Left lung (tissue), 10 donors: ENCODE measurements around the gene SUSD3. TPM values are rescaled to one million over a fixed set of nuclear protein-coding genes. Genes with fewer than 3 reads are reported as not detected.

Experiments used
- ATAC-seq: fragments of 200-7000 bp; cut with Tn5 transposase; one replicate; pipeline ENCODE4 v1.9.1; 2020; ENCODE audit warnings: moderate library complexity
- DNase-seq, 4 donors: peaks; one replicate each; pipeline ENCODE4 v3.0.0-alpha.2; 2013 to 2020
- H3K27ac ChIP-seq, 2 donors: fragments of 200-600 bp; sonication (generic) in 1 of 2; one replicate each; pipeline versions ENCODE4 v1.5.0 to v1.8.0; 2020 to 2021
- H3K27me3 ChIP-seq, 2 donors: fragments of 200-600 bp; sonication (generic) in 1 of 2; one replicate each; pipeline versions ENCODE4 v1.5.0 to v1.8.0; 2020 to 2021
- H3K36me3 ChIP-seq, 2 donors: fragments of 200-600 bp; sonication (generic) in 1 of 2; one replicate each; pipeline versions ENCODE4 v1.5.0 to v1.8.0; 2020 to 2021
- H3K4me1 ChIP-seq, 2 donors: fragments of 200-600 bp; one replicate each; pipeline ENCODE4 v1.8.0; 2021
- H3K4me3 ChIP-seq, 2 donors: fragments of 200-600 bp; sonication (generic) in 1 of 2; one replicate each; pipeline versions ENCODE4 v1.5.0 to v1.8.0; 2020 to 2021; ENCODE audit warnings: mild to moderate bottlenecking in 1 of 2
- H3K9me3 ChIP-seq, 2 donors: fragments of 200-600 bp; sonication (generic) in 1 of 2; one replicate each; pipeline versions ENCODE4 v1.5.0 to v1.8.0; 2020 to 2021
- intact Hi-C, 2 donors: fragments of 100-400 bp; cut with DNase I; formaldehyde crosslinking; loops; one replicate each; pipeline versions ENCODE4 v1.11.2 to v1.14.2; 2022
- polyA plus RNA-seq, 6 donors: library from polyadenylated mRNA; unstranded; fragments of 120-200 nt; gene quantifications; one replicate each; pipeline ENCODE4 v1.2.1, GENCODE V29; 2013; ENCODE audit not compliant: insufficient read length in 6 of 6
- total RNA-seq, 2 donors: library from RNA; stranded (reverse); fragmentation: NEBNext Ultra II Directional; extraction: Animal tissue kit (Norgen Biotek cat#: 25700); gene quantifications; one replicate each; pipeline ENCODE4 v1.2.1, GENCODE V29; 2021
- TF ChIP-seq, protein P1 (sequence below), 2 donors: fragments of 200-600 bp; sonication (generic) in 1 of 2; IDR thresholded peaks; one replicate each; pipeline versions ENCODE4 v1.5.0 to v1.8.0; 2021; ENCODE audit warnings: antibody characterized with exemption in 2 of 2
- donor health status: DM: no; HTN: yes; CAD: no.
- donor health status: DM: no; HTN: no; CAD: no.

Gene SUSD3
- total and polyA plus RNA-seq, 8 donors, result 2.6 to 12.1 (median 5.3) TPM

DNA sequence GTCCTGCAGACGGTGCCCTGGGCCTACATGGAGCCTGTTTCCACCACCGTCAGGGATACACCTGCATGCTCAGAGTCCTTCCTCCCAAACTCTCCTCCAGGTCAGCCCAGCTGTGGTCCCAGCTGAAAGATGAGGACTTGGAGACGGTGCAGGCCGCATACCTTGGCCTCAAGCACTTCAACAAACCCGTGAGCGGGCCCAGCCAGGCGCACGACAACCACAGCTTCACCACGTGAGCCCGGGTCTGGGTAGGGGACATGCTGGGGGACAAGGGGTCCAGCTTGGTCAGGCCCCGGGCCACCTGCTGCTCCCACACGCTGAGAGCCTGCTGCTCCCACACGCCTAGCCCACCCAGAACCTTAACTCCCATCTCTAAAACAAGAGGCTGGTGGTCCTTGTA, 20.9 kb downstream of the SUSD3 start:
- H3K27ac ChIP-seq, result no peak overlapping the region
- H3K36me3 ChIP-seq, result peaks cover 0 to 20% of the 10 kb centered on the region in 2 donors
- H3K9me3 ChIP-seq, result no peaks in the 10 kb centered on the region
- peaks cover 12 to 15% of the 10 kb centered on the region in 2 donors for H3K4me1 ChIP-seq
- DNase-seq (peak in 1 of 4 donors; percentile 10), ATAC-seq (no peak)
- no peak overlapping the region for H3K4me3 ChIP-seq
- TF ChIP-seq, protein P1, sequence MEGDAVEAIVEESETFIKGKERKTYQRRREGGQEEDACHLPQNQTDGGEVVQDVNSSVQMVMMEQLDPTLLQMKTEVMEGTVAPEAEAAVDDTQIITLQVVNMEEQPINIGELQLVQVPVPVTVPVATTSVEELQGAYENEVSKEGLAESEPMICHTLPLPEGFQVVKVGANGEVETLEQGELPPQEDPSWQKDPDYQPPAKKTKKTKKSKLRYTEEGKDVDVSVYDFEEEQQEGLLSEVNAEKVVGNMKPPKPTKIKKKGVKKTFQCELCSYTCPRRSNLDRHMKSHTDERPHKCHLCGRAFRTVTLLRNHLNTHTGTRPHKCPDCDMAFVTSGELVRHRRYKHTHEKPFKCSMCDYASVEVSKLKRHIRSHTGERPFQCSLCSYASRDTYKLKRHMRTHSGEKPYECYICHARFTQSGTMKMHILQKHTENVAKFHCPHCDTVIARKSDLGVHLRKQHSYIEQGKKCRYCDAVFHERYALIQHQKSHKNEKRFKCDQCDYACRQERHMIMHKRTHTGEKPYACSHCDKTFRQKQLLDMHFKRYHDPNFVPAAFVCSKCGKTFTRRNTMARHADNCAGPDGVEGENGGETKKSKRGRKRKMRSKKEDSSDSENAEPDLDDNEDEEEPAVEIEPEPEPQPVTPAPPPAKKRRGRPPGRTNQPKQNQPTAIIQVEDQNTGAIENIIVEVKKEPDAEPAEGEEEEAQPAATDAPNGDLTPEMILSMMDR (IDR thresholded peaks at IDR 0.05), result no peak
- H3K27me3 ChIP-seq, result no peaks in the 10 kb centered on the region
- intact Hi-C loops, result no loop called here

GRCh38 chr9:93080406-93080805, 21.9 kb downstream of the SUSD3 start:
- H3K36me3 ChIP-seq, result peaks cover 0 to 25% of the 10 kb centered on the region in 2 donors
- H3K27ac ChIP-seq, result no peak overlapping the region
- DNase-seq (peak in 2 of 4 donors; percentile 25 to 60), ATAC-seq (no peak)
- intact Hi-C loops, result no loop called here
- H3K4me3 ChIP-seq, result no peak overlapping the region
- TF ChIP-seq, protein P1 (IDR thresholded peaks at IDR 0.05), result no peak
- H3K4me1 ChIP-seq, result peaks cover 12 to 15% of the 10 kb centered on the region in 2 donors
- no peaks in the 10 kb centered on the region for H3K27me3 ChIP-seq
- H3K9me3 ChIP-seq, result no peaks in the 10 kb centered on the region

DNA sequence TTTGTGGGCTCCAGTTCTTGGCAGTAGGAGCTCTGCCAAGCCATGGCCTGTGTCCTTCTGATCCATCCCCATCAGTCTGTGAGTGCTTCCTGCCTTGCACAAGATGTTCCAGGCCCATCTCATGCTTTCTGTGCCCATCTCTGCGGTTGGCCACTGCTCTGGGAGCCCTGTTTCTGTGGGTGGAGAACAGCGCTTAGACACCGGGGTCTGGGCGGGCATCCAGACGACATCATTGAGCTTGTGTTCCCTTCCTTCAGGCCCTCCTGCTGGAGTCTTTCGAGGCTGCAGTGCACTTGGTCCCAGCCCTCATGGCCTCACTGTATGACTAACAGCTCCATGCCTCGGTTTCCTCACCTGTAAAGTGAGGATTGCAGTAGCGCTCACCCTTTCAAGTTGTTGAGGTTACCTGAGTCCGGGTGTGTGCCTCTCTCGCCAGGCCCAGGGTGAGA, 22.6 kb downstream of the SUSD3 start:
- intact Hi-C loops, result no loop called here

GRCh38 chr9:93081931-93082330, 23.4 kb downstream of the SUSD3 start:
- ATAC-seq (no peak), DNase-seq (peak in 1 of 4 donors; percentile 8)
- H3K4me3 ChIP-seq, result no peak overlapping the region
- TF ChIP-seq, protein P1 (IDR thresholded peaks at IDR 0.05), result no peak
- no peak overlapping the region for H3K27ac ChIP-seq
- no peaks in the 10 kb centered on the region for H3K27me3 ChIP-seq
- H3K36me3 ChIP-seq, result peaks cover 0 to 25% of the 10 kb centered on the region in 2 donors
- intact Hi-C loops, result no loop called here
- H3K9me3 ChIP-seq, result no peaks in the 10 kb centered on the region
- peaks cover 12 to 15% of the 10 kb centered on the region in 2 donors for H3K4me1 ChIP-seq

More for the DNA sequence above, 22.6 kb downstream of the SUSD3 start:
- H3K36me3 ChIP-seq, result peaks cover 0 to 25% of the 10 kb centered on the region in 2 donors
- DNase-seq (peak in 1 of 4 donors; percentile 24), ATAC-seq (no peak)
- H3K4me1 ChIP-seq, result peaks cover 12 to 15% of the 10 kb centered on the region in 2 donors
- TF ChIP-seq, protein P1 (IDR thresholded peaks at IDR 0.05), result no peak
- H3K27me3 ChIP-seq, result no peaks in the 10 kb centered on the region
- H3K4me3 ChIP-seq, result no peak overlapping the region
- no peaks in the 10 kb centered on the region for H3K9me3 ChIP-seq
- H3K27ac ChIP-seq, result no peak overlapping the region

DNA sequence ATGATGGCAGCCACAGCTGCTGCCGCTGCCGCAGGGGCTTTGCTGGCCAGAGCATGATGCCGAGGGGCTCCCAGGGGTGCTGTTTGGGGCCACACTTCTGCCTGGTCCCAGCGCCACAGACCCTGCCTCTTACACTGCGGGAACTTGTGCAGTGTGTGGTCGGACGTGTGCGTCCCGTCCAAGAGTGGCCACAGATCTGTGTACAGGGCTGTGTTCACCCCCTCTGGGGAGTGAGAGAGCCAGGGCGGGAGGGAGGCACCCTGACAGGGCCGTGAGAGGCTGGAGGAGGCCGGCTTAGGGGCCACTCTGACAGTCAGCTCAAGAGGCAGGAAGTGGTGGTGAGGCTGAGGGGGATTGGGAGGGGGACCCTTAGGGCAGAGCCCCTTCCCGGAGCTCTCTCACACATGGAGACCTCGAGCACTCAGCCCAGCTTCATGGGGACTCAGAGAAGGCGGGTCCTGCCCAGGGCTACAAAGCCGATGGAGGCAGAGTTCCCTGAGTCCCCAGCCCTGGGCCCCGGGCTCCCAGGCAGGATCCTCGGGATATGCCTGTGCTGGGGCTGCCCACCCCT, 24.4 kb downstream of the SUSD3 start:
- Histone ChIP-seq H3K4me1 (peaks cover 12 to 15% of the 10 kb centered on the region in 2 donors), H3K27ac (no peak overlapping the region), H3K9me3 (no peaks in the 10 kb centered on the region), H3K36me3 (peaks cover 0 to 20% of the 10 kb centered on the region in 2 donors), H3K4me3 (no peak overlapping the region), H3K27me3 (no peaks in the 10 kb centered on the region)
- intact Hi-C loops, result no loop called here
- ATAC-seq (peak; percentile 60), DNase-seq (peak in 3 of 4 donors; percentile 30 to 73 (median 30))
- TF ChIP-seq, protein P1 (IDR thresholded peaks at IDR 0.05), result no peak
